Uterus (tissue), 4 donors: ENCODE data around the gene CSNK1G3. TPM values are rescaled to one million over a fixed set of nuclear protein-coding genes. Genes with fewer than 3 reads are reported as not detected.

ENCODE experiments used
- DNase-seq, 2 donors: peaks; one replicate each; pipeline ENCODE4 v3.0.0-alpha.2; 2019 to 2020
- H3K27ac ChIP-seq, 2 donors: fragments of 200-600 bp; sonication (generic); 1 replicate in 1 of 2; 2 replicates in 1 of 2; pipeline ENCODE4 v1.5.1; 2016 to 2018
- H3K27me3 ChIP-seq, 2 donors: fragments of 200-600 bp; sonication (generic); one replicate each; pipeline ENCODE4 v1.5.1; 2018 to 2019; ENCODE audit warnings: control low read depth in 1 of 2
- H3K36me3 ChIP-seq, 2 donors: fragments of 200-600 bp; sonication (generic); one replicate each; pipeline ENCODE4 v1.5.1; 2019; ENCODE audit warnings: control low read depth in 1 of 2
- H3K4me1 ChIP-seq, 2 donors: fragments of 200-600 bp; sonication (generic); one replicate each; pipeline ENCODE4 v1.5.1; 2018 to 2019; ENCODE audit warnings: control low read depth in 1 of 2
- H3K4me3 ChIP-seq, 2 donors: fragments of 200-600 bp; sonication (generic); 1 replicate in 1 of 2; 2 replicates in 1 of 2; pipeline ENCODE4 v1.5.1; 2018 to 2019; ENCODE audit warnings: mild to moderate bottlenecking in 1 of 2
- H3K9me3 ChIP-seq, 2 donors: fragments of 200-600 bp; sonication (generic); one replicate each; pipeline ENCODE4 v1.5.1; 2019; ENCODE audit warnings: control low read depth in 1 of 2
- POLR2A ChIP-seq, 2 donors: fragments of 450-650 bp; IDR thresholded peaks; one replicate each; pipeline ENCODE4 v1.6.1; 2016; ENCODE audit warnings: antibody characterized with exemption in 2 of 2, mild to moderate bottlenecking in 1 of 2, moderate library complexity in 1 of 2
- intact Hi-C: fragments of 100-400 bp; cut with DNase I; formaldehyde crosslinking; loops from one replicate; pipeline ENCODE4 v1.15.1; 2023; ENCODE audit warnings: low total_unique reads
- total RNA-seq, 4 donors: library from RNA; depleted of rRNA in 3 of 4; stranded (reverse); fragments of >200 nt in 3 of 4; gene quantifications; one replicate each; pipeline versions ENCODE4 v1.1.0 to v1.2.4, GENCODE V29; 2014 to 2023
- TF ChIP-seq, protein P1 (sequence below), 4 experiments: fragments of 200-600 bp in 2 of 4; fragments of 450-650 bp in 2 of 4; sonication (generic) in 2 of 4; IDR thresholded peaks; one replicate each; pipeline ENCODE4 v1.5.1; 2016 to 2019; ENCODE audit warnings: antibody characterized with exemption in 4 of 4, mild to moderate bottlenecking in 2 of 4, moderate library complexity in 1 of 4
- donor health status: DM: yes; HTN: yes; CAD: no.

CSNK1G3 gene
- total RNA-seq, 4 donors from 2014 or later: 42.8 to 151 (median 73.4) TPM

DNA sequence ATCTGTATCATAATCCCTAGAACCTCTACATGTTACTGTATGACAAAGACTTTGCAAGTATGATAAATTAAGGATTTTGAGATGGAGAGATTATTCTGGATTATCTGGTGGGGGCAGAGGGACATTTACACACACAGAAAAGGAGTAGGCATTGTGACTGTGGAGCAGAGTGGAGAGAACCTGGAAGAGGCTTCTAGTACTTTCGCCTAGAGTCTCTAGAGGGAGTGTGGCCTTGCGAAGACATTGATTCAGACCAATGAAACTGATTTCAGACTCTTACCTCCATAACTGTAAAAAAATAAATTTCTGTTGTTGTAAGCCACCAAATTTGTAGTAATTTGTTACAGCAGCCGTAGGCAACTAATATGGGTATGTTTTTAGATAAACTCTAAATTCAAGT, 45.9 kb downstream of the CSNK1G3 start:
- DNase-seq: no peak
- Histone ChIP-seq H3K4me1 (no peaks in the 10 kb centered on the region), H3K4me3 (no peak overlapping the region), H3K27ac (no peak overlapping the region), H3K27me3 (no peaks in the 10 kb centered on the region), H3K9me3 (no peaks in the 10 kb centered on the region), H3K36me3 (no peaks in the 10 kb centered on the region)
- TF ChIP-seq, protein P1, sequence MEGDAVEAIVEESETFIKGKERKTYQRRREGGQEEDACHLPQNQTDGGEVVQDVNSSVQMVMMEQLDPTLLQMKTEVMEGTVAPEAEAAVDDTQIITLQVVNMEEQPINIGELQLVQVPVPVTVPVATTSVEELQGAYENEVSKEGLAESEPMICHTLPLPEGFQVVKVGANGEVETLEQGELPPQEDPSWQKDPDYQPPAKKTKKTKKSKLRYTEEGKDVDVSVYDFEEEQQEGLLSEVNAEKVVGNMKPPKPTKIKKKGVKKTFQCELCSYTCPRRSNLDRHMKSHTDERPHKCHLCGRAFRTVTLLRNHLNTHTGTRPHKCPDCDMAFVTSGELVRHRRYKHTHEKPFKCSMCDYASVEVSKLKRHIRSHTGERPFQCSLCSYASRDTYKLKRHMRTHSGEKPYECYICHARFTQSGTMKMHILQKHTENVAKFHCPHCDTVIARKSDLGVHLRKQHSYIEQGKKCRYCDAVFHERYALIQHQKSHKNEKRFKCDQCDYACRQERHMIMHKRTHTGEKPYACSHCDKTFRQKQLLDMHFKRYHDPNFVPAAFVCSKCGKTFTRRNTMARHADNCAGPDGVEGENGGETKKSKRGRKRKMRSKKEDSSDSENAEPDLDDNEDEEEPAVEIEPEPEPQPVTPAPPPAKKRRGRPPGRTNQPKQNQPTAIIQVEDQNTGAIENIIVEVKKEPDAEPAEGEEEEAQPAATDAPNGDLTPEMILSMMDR (IDR thresholded peaks at IDR 0.05): no peak
- no peak for TF ChIP-seq POLR2A (IDR thresholded peaks at IDR 0.05)
- intact Hi-C loops: no loop called here

DNA sequence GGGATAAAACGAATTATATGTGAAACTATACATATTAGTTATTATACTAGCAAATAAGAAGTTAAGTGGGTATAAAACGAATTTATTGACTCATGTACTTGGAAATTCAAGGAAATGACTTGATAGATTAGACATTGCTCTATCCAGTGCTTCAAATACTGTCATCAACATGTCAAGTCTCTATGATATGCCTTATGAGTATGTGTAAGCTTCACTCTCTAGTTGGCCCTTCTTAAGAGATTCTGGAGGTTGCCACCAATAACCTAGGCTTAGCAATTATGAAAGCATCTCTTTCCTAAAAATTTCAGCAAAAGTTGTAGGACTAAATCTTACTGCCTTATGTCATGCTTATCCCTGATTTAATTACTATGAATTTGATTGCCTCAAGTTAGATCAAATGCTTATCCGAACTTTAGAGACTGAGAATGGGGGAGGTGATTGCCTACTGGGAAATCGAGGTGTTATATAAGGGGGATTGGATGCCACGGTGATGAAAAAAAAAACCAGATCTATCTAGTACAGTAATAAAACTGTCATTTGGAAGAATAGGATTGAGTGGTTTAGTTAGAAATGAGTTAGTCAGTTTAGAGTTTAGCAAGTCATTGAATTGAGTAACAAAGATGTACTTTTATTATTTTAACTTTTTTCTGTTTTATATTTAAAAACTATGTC, 46.9 kb downstream of the CSNK1G3 start:
- no peak overlapping the region for H3K4me3 ChIP-seq
- intact Hi-C loops: no loop called here
- no peak for TF ChIP-seq POLR2A (IDR thresholded peaks at IDR 0.05)
- TF ChIP-seq, protein P1 (IDR thresholded peaks at IDR 0.05): no peak
- H3K27ac ChIP-seq: no peak overlapping the region
- no peak for DNase-seq
- no peaks in the 10 kb centered on the region for H3K27me3 ChIP-seq
- H3K9me3 ChIP-seq: no peaks in the 10 kb centered on the region
- no peaks in the 10 kb centered on the region for H3K36me3 ChIP-seq
- no peaks in the 10 kb centered on the region for H3K4me1 ChIP-seq

DNA sequence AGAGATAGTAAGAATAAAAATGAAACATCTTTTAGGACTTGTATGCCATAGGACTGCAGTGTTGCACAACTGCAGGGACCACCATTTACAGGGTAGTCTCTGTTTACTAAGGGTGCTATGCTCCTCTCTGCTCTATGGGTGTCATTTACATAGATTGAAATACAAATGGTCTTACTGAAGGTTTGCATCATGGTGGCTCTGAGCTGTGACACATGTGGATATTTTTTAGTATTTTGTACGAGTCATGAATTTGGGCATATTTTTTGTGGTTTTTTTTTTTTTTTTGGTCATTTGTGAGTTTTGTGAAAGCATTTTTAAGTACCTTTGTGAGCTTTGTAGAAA, 47.4 kb downstream of the CSNK1G3 start:
- no peak for DNase-seq
- Histone ChIP-seq H3K9me3 (no peaks in the 10 kb centered on the region), H3K4me3 (no peak overlapping the region), H3K27ac (no peak overlapping the region), H3K4me1 (no peaks in the 10 kb centered on the region), H3K36me3 (no peaks in the 10 kb centered on the region), H3K27me3 (no peaks in the 10 kb centered on the region)
- intact Hi-C loops: no loop called here
- no peak for TF ChIP-seq POLR2A (IDR thresholded peaks at IDR 0.05)
- TF ChIP-seq, protein P1 (IDR thresholded peaks at IDR 0.05): no peak

DNA sequence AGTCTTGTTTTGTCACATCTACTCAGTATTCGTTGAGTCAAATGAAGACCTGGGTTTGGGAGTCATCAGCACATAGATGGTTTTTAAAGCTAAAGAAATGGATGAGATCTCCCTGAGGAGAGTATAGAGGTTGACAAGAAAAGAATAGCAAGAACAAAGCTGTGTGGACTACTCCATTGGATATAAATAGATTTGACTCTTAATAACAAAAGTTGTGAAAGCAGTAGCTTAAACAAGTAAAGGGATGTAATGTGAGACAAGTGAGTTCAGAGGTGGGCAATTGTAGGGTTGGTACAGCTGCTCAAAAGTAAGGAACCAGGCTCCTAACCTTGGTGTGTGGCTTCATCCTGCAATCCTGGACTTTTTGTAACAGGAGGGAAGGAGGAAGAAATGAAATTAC, 49.3 kb downstream of the CSNK1G3 start:
- intact Hi-C loops: no loop called here
- Histone ChIP-seq H3K4me3 (no peak overlapping the region), H3K36me3 (no peaks in the 10 kb centered on the region), H3K27me3 (no peaks in the 10 kb centered on the region), H3K4me1 (no peaks in the 10 kb centered on the region), H3K27ac (no peak overlapping the region), H3K9me3 (no peaks in the 10 kb centered on the region)
- no peak for DNase-seq
- TF ChIP-seq, protein P1 (IDR thresholded peaks at IDR 0.05): no peak
- no peak for TF ChIP-seq POLR2A (IDR thresholded peaks at IDR 0.05)

DNA sequence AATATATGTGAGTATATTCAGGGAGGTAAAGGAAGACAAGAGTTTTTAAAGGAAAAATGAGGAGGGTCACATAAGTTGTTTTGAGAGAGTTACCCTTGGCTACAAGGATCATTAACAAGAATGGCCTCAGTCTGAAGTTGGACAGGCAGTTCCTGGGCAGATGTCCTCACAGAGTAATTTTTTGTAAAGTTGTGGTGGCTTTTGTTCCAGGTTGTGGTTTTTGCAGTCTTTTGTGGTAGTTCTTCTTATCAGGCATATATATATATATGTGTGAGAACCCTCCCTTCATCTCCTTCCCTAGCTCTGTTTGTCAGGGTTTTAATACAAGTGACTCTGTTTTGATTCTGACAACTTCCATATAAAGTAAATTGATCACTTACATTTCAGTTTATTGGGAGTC, 60.0 kb downstream of the CSNK1G3 start:
- TF ChIP-seq, protein P1 (IDR thresholded peaks at IDR 0.05): no peak
- TF ChIP-seq POLR2A (IDR thresholded peaks at IDR 0.05): no peak
- H3K36me3 ChIP-seq: no peaks in the 10 kb centered on the region
- no peaks in the 10 kb centered on the region for H3K9me3 ChIP-seq
- no peak for DNase-seq
- H3K27ac ChIP-seq: no peak overlapping the region
- no peaks in the 10 kb centered on the region for H3K4me1 ChIP-seq
- H3K4me3 ChIP-seq: no peak overlapping the region
- H3K27me3 ChIP-seq: no peaks in the 10 kb centered on the region
- intact Hi-C loops: no loop called here
